Cerebellar nuclear complex (tissue), 1 donor: ENCODE data around the gene PRKCD.

Experiments used
- DNase-seq, 2 experiments: peaks; one replicate each; lab custom pipeline; 2025; lab: John Stamatoyannopoulos, UW

The PRKCD gene

DNA sequence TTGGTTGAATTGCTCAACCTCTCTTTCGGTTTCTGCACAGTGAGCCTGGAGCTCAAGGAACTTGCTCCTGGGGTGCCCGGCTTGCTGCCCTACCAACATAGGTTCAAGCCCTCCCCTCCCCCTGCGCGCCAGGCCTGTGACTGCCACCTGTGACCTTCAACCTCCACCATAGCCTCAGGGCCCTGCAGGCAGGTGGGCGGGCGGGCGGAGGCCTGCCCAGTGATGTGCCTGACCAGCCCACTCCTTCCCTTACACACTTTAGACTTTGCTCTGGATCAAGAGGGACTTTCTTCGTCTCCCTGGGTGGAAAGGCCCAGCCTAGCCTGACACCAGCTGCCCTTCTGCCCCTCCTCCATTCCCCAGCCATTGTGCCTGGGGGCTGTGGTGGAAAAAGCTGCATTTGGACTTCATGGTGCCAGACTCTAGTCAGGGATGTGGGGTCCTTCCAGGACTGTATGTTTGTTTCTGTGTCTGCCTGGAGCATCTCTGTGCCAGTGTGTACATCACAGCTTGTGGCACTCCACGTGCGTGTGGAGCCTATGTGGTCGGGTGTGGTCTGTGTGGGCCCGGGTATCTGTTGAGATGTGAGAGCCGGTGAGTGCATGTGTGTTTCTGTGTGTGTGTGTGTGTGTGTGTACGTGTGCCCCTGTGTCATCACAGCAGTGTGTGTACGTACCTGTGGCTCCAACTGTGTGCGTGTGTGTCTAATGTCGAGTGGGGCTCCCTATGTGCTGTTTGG is 9.5 kb downstream of the PRKCD start:
- DNase-seq, result no peak

DNA sequence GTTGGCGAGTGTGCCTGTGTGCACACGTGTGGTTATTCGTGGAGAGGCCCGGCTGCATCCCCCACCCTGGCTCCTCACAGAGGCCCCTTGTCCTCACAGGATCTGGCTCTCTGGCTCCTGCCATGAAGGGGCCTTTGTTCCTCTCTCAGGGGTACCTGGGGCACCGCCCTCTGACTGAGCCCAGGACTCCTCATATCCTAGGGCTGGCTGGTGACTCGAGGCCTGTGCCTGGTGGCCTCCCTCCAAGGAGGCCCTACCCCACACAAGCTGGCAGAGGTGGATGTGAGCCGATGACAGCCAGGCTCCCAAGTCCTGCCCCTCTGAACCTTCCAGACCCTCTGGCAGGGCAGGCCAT is 10.0 kb downstream of the PRKCD start:
- DNase-seq, result no peak

DNA sequence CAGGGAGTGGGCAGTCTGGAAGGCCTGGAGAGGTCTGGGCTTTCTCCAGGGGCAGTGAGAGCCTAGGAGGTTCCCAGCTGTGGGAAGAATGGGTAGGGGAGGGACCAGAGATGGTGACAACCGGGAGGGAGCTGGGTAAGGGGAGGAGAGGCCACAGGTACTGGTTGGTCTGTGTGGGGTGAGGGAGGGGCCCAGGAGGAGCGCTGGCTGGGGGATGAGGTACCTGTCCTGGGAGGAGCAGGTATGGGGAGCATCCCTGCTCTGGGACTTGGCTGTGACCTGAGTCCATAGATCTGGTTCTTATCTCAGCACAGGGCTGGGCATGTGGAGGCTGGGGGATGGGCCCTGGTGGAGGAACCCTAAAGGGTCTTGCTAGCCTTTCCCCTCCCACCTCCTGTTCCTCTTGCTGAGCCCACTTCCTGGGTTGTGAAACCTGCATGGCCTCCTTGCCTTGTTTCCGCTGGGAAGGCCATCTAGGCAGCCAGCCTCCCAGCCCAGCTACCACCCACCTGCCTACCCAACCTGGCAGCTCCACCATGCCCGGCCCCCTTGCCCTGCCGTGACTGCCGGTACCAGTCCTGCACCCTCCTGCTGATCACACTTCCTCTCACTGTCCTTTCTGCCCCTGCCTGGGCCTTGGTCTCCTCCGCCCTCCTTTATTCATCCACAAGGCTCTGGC is 11.0 kb downstream of the PRKCD start:
- DNase-seq, result no peak

DNA sequence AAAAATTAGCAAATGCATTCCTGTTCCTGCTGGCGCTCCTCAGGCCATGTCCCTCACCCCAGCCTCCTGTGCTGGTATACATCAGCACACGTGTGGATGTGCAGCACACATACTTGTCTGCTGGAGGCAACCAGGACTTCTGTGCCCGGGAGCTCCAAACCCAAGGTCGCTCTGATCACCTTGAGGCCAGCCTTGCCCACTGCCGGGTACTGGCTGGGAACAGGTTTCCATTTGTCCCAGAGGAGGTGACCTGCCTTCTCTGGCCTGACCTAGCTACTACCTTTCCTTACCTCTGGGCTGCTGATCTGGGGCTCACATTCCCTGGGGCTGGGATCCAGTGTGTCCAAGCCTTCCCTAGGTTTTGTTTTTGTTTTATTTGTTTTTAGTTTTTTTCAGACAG is 12.1 kb downstream of the PRKCD start:
- no peak for DNase-seq

DNA sequence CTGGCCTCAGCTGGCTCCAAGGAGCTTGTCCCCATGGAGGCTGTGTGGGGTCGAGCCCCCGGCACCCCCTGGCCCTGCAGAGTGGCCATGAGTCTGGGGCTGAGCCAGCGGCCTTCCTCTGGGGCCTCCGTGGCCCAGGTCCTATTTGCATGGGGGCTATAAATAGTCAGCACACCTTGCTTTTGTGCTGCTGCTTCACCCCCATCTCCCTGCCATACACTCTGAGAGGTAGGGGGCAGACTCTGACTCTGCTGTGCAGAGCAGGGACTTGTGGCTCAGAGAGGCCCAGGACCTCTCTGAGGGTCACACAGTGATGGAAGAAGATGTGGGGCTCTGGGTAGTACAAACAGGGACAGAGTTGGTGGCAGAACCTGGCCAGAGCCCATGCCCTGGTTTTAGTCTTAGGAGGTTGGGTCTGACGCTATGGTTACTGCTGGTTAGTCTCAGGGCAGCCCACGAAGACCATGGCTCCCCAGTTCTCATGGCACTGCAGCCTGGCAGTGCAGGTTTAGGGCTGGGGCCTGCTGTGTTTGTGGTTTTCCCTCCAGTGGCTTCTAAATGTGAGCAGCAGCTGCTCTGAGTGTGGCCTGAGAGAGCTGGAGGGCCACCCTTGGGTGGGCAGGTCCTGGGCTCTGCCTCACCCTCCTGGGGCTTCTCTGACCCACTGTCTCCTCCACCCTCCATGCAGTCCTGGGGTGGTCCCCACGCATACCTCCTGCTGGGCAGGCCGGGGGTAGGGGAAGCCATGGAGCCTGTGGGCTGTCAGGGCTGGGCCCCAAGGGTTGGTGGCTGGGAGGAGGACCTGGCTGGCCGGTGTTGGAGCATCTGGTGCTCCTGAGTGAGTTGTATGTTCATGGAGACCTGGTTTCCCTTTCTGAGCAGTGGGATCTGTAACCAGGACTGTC is 13.6 kb downstream of the PRKCD start:
- no peak for DNase-seq

DNA sequence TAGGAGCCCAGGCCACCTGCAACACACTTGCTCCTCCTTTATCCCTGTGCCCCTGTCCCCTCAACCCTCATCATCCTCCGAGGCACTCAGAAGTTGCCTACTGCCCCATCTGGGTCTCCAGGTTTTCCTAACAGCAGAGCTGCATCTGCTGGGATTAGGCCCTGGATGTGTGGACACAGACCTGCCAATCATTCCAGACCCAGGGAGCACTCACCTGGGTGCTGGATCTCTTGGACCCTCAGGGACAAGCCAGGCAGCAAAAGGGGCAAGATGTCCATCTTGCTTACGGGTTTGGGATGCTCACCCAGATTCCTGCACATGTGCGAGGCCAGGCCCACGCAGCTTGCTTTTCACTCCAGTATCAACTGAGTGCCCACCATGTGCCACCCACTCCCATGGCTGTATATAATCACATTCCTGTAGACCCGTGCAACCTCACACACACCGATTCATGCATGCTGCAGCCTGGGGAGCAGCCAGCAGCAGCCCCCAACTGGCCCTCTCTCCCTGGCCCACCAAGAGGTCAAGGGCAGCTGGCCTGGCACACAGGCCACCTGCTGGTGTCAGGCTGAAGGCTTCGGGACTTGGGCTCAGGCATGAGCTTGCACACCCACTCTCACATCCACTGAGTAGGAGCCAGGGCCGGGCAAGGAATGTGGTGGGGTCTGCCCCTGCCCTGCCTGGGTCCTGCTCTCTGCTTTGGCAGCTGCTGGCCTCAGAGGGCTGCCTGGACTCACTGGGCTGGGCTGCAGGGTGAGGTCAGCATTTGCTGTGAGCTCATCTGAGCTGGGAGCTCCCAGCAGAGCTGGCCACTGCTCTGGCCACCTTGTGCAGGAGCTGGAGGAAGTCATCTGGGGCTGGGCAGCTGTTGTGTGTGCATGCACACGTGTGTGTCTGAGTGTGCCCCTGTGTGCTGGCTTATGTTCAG is 14.9 kb downstream of the PRKCD start:
- no peak for DNase-seq

DNA sequence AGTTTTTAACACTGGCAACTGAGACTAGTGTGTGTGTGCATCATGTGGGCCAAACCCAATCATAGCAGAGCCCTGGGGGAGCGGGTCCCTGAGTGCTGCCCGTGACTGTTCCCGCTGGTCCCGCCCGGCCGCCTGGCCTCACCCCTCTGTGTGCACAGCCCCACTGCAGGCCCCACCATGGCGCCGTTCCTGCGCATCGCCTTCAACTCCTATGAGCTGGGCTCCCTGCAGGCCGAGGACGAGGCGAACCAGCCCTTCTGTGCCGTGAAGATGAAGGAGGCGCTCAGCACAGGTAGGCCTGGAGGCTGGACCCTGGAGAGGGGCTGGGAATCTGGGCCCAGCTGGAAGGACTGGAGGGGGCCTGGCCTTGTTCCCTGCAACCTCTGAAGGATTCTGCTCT is 17.2 kb downstream of the PRKCD start:
- DNase-seq, result no peak

DNA sequence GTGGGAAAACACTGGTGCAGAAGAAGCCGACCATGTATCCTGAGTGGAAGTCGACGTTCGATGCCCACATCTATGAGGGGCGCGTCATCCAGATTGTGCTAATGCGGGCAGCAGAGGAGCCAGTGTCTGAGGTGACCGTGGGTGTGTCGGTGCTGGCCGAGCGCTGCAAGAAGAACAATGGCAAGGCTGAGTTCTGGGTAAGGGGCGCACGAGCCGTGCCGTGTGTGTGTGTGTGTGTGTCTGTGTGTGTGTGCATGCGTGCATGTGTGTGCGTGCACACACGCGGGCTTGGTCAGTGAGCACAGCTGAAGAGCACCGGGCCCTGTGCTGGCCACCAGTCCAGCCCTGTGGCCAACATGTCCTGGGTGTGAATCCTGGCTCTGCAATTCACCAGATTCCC is 18.6 kb downstream of the PRKCD start:
- DNase-seq, result no peak

DNA sequence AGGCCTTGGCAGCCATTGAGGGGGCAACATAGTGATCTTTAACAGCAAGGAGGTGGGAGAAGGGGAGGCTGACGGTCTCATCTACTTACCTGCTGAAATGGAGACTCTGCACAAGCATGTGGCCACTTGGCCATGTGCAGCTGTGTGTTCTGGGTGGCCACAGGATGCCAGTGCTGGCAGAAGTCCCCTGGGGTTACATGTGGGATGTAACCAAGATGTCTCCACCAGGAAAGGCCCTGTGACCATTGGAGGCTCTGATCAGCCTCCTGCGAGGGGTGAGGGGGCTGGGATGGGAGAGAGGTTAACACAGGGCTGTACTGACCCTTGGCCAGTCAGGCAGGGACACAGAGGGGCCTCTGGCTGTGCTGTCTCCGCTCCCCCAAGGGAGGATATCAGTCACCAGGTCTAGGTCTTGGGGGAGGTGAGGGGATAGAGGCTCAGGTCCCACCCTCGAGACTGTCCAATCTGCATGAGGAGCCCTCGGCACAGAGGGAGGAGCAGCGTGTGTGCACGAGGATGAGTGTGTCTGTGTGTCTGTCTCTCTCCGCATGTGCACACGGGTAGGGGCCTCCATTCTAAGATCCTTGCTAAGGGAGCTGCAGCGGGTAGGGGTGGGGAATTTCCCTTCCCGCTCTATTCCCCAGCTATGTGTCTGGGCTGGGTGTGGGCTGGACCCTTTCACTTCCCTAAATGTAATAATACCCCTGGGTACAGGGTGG is 19.5 kb downstream of the PRKCD start:
- DNase-seq, result no peak

DNA sequence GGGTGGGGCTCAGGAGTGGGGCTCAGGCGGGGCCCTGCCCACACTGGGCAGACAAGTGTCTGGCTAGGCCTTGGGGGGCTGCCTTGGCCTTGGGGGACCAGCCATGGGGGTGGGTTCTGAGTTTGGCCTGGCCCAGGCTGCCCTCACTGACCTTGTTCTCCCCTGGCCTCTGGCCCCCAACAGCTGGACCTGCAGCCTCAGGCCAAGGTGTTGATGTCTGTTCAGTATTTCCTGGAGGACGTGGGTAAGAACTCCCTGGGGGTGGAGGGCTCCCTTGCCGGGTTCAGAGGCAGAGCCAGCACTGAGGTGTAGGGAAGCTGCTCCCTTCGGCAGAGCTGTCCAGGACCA is 20.0 kb downstream of the PRKCD start:
- no peak for DNase-seq

DNA sequence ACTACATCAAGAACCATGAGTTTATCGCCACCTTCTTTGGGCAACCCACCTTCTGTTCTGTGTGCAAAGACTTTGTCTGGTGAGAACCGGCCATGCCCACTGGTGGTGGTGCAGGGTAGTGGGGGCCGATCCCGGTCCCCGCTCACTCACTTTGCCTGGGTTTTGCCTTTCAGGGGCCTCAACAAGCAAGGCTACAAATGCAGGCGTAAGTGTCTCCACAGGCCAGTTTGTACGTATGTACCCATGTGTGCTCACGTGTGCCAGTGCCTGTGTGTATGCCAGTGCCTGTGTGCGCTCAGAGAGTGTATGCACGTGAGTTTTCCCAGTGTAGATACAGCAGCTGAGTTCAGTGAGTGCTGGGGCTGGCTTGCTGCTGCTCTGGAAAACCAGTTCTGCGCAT is 20.5 kb downstream of the PRKCD start:
- no peak for DNase-seq

DNA sequence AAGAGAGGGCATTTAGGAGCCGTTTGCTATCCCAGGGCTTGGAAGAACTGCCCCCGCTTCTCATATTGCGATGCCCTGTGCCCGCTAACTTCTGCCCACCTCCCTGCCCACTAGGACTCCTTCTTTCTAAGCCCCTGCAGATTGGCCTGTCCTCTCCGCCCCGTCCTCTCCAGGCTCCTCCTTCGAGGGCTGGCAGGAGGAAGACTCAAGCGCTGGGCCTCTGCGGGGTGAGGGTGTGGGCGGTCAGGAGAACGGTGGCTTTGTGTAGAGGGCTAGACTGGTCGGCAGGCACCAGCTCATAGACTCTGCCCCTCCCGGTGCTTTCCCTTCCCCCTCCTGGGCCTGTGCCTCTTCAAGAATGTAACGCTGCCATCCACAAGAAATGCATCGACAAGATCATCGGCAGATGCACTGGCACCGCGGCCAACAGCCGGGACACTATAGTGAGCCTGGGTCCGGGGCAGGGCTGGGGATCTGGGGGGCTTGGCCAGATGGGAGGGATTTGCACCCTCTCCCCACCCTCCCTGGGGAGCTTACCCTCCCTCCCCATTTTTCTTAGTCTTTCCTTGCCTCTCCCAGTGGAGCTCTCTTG is 21.9 kb downstream of the PRKCD start:
- DNase-seq, result no peak

DNA sequence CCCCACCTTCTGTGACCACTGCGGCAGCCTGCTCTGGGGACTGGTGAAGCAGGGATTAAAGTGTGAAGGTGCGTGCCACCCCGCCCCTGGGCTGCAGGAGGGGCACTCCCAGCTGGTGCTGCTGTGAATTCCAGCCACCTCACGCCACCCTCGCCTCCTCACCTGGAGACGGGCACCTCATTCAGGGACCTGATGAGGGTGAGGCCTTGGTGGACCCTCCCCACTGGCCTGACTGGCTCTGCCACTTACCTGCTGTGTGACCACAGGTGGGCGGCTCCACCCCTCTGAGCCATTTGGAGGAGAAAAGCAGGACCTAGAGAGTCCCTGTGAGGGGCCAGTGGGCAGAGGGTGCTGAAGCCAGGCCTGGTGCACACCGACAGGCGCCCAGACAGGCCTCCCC is 22.5 kb downstream of the PRKCD start:
- no peak for DNase-seq

DNA sequence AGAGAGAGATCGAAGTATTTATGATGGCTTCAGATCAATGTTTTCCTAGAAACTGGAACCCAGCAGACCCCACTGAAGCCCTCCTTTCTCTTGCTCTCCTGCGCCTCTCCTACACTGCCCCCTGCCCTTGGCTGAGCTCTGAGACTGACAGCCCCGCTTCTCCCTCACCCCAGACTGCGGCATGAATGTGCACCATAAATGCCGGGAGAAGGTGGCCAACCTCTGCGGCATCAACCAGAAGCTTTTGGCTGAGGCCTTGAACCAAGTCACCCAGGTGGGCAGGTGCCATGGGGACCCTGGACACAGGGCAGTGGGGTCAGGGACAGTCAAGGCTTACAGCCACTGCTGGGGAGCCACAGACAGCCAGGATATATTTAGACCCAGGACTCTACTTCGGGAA is 23.7 kb downstream of the PRKCD start:
- no peak for DNase-seq

DNA sequence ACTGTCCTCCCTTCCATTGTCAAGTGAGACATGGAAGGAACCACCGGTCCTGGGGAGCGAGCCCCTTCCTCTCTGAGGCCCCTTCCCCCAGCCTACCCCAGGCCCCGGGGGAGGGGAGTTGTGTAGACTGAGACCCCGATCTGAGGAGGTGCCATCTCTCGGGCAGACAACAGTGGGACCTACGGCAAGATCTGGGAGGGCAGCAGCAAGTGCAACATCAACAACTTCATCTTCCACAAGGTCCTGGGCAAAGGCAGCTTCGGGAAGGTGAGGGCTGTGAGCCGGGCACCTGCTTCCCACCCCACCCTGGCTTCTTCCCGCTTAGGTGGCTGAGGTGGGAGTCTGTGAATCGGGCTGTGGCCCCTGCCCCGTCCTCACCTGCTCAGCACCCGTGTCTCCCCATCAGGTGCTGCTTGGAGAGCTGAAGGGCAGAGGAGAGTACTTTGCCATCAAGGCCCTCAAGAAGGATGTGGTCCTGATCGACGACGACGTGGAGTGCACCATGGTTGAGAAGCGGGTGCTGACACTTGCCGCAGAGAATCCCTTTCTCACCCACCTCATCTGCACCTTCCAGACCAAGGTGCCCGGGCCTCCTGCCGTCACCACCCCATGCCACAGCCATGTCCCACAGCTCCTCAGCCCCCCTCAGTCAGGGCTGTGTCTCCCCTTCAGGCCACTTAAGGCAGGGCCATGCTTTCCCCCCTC is 24.9 kb downstream of the PRKCD start:
- no peak for DNase-seq

DNA sequence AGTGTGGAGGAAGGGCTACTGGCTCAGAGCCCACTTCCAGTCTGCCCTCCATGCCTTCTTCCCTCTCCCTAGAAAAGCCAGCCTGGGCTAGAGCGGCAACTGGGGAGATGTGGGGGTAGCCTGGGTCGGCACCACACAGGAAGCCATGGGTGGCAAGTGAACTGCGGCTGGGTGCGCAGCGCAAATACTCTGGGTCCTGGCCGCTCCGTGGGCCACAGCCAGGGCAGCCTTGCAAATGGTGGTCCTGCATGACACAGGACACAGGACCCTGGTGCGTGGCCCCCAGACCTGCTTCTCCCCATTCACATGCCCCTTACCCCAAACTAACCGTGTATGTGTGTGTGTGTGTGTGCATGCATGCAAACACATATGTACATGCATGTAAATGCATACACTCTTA is 25.7 kb downstream of the PRKCD start:
- DNase-seq, result no peak

DNA sequence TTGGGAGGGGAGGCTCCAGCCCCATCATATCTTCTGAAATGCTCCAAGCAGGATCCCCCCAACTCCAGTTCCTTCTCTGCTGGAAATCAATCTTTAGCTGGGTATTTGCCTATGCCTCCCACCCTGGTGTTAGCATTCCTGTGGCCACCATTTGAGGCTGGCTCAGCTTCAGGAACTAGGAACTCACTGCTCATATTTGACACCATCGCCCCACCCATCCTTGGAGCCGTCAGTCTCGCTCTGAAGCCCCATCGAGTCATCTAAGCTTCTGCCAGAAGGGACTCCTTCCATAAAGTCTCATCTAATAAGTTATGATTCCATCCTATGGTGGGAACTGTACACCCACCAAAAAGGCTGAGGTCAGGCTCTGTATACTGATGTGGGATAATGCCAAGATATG is 26.4 kb downstream of the PRKCD start:
- no peak for DNase-seq

DNA sequence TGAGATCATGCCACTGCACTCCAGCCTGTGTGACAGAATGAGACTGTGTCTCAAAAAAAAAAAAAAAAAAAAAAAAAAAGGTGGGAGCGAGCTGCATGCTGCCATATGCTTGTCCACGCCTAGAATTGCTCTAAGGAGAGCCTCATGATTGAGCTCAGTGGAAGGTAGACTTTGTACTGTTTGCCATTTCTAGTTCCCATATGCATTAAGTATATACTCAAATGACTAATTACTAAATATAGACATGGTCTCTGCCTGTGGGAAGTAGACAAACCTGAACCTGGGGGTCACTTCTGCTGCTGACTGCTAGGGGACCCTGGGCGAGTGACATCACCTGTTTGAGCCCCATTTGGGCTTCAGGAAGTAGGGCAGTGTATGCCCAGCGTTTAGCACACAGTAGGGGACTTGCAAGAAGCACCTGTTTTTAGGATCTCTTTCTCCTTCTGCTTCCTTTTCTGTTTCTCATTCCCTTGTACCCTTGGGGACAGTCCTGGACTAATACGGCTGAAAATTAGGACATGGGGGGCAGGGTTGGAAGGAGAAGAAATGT is 27.2 kb downstream of the PRKCD start:
- DNase-seq, result no peak

DNA sequence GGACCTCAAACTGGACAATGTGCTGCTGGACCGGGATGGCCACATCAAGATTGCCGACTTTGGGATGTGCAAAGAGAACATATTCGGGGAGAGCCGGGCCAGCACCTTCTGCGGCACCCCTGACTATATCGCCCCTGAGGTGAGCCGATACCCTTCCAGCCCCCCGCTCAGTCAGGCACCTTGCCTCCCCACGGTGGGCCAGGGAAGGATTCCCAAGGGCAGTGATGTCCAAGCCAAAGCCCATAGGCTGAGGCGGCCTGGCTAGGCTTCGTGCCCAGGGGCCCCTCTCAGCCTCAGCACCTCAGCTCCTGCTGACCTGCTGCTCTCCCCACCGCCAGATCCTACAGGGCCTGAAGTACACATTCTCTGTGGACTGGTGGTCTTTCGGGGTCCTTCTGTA is 27.7 kb downstream of the PRKCD start:
- no peak for DNase-seq

DNA sequence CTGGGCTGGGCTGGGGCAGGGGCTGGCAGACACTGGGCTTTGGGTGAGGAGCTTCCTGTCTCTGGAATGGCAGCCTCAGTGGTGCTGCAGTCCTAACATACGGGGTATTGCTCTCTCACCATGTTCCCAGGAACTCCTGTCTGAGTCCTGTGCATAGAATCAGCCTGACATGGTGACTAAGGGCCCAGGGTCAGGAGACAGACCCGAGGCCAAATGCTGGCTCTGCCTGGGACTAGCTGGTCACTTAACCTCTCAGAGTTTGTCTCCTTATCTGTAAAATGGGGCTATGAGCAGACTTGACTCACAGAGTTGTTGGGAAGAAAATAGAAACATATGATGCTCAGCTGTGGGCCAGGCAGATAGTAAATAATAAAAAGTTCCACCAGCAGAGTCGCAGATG is 28.3 kb downstream of the PRKCD start:
- no peak for DNase-seq
